Tibial nerve (tissue), 3 donors: ENCODE measurements around the gene HBZ.

Experiments used
- CTCF ChIP-seq, 5 experiments: fragments of 200-600 bp in 3 of 5; fragments of 450-650 bp in 2 of 5; sonication (generic) in 3 of 5; IDR thresholded peaks; one replicate each; pipeline ENCODE4 v1.5.1; 2016 to 2019; ENCODE audit warnings: antibody characterized with exemption in 5 of 5, mild to moderate bottlenecking in 3 of 5, moderate library complexity in 2 of 5
- POLR2A ChIP-seq, 2 donors: fragments of 450-650 bp; IDR thresholded peaks; one replicate each; pipeline ENCODE4 v1.6.1; 2017; ENCODE audit warnings: antibody characterized with exemption in 2 of 2, mild to moderate bottlenecking in 2 of 2, moderate library complexity in 2 of 2

- no peak for TF ChIP-seq CTCF (IDR thresholded peaks at IDR 0.05)
- TF ChIP-seq POLR2A (IDR thresholded peaks at IDR 0.05) = no peak
Measured at GRCh38 chr16:170788-171187, 18.3 kb downstream of the HBZ start.
